HEK293 (cell line): ENCODE data around the gene SMIM41.
A peak's percentile ranks its signal among the peaks of the same experiment; 100 is the strongest.

ENCODE experiments used
- HOXD13 ChIP-seq: sonication (generic); formaldehyde crosslinking; IDR thresholded peaks from 2 replicates; pipeline ENCODE4 v1.8.0; 2022; ENCODE audit warnings: missing genetic modification reagents, borderline replicate concordance
- KLF8 ChIP-seq: fragments of 450-650 bp; formaldehyde crosslinking; IDR thresholded peaks from 2 replicates; pipeline ENCODE4 v1.5.1; 2016; ENCODE audit warnings: missing biosample characterization, missing genetic modification characterization
- OVOL3 ChIP-seq: fragments of 450-650 bp; formaldehyde crosslinking; IDR thresholded peaks from 2 replicates; pipeline ENCODE4 v1.5.1; 2016; ENCODE audit warnings: missing biosample characterization, missing genetic modification characterization
- REPIN1 ChIP-seq: fragments of 450-650 bp; formaldehyde crosslinking; IDR thresholded peaks from 2 replicates; pipeline ENCODE4 v1.5.1; 2017; ENCODE audit warnings: missing biosample characterization, missing genetic modification characterization, low read depth
- SALL2 ChIP-seq: fragments of 450-650 bp; formaldehyde crosslinking; IDR thresholded peaks from 2 replicates; pipeline ENCODE4 v1.5.0; 2017; ENCODE audit warnings: missing biosample characterization, mild to moderate bottlenecking, missing genetic modification characterization, borderline replicate concordance
- SETDB1 ChIP-seq: IDR thresholded peaks from one replicate; pipeline ENCODE4 v1.6.1; 2017; ENCODE audit warnings: mild to moderate bottlenecking, low read length, moderate library complexity, mixed read lengths; ENCODE audit not compliant: insufficient read length
- SP2 ChIP-seq: fragments of 450-650 bp; formaldehyde crosslinking; IDR thresholded peaks from 2 replicates; pipeline ENCODE4 v1.5.1; 2016; ENCODE audit warnings: missing biosample characterization, missing genetic modification characterization
- TRIM28 ChIP-seq: IDR thresholded peaks from 2 replicates; pipeline ENCODE4 v1.6.1; 2011; ENCODE audit warnings: low read length, control low read depth, borderline replicate concordance
- YY2 ChIP-seq: fragments of 450-650 bp; formaldehyde crosslinking; IDR thresholded peaks from 2 replicates; pipeline ENCODE4 v1.5.1; 2016; ENCODE audit warnings: missing biosample characterization, missing genetic modification characterization
- ZFP3 ChIP-seq: fragments of 450-650 bp; formaldehyde crosslinking; IDR thresholded peaks from 2 replicates; pipeline ENCODE4 v1.5.1; 2016; ENCODE audit warnings: low read depth, missing biosample characterization, missing genetic modification characterization
- ZNF112 ChIP-seq: fragments of 450-650 bp; formaldehyde crosslinking; IDR thresholded peaks from 2 replicates; pipeline ENCODE4 v1.5.0; 2017; ENCODE audit warnings: missing biosample characterization, missing genetic modification characterization
- ZNF146 ChIP-seq: fragments of 450-650 bp; formaldehyde crosslinking; IDR thresholded peaks from 2 replicates; pipeline ENCODE4 v1.5.1; 2016; ENCODE audit warnings: missing biosample characterization, missing genetic modification characterization
- ZNF155 ChIP-seq: fragments of 450-650 bp; formaldehyde crosslinking; IDR thresholded peaks from 2 replicates; pipeline ENCODE4 v1.5.1; 2016; ENCODE audit warnings: missing biosample characterization, missing genetic modification characterization
- ZNF157 ChIP-seq: fragments of 450-650 bp; formaldehyde crosslinking; IDR thresholded peaks from 2 replicates; pipeline ENCODE4 v1.5.1; 2016; ENCODE audit warnings: missing biosample characterization, missing genetic modification characterization
- ZNF239 ChIP-seq: fragments of 450-650 bp; formaldehyde crosslinking; IDR thresholded peaks from 2 replicates; pipeline ENCODE4 v1.5.1; 2016; ENCODE audit warnings: missing biosample characterization, missing genetic modification characterization
- ZNF292 ChIP-seq: fragments of 450-650 bp; formaldehyde crosslinking; IDR thresholded peaks from 2 replicates; pipeline ENCODE4 v1.5.1; 2016; ENCODE audit warnings: low read depth, missing biosample characterization, missing genetic modification characterization, borderline replicate concordance
- ZNF311 ChIP-seq: fragments of 450-650 bp; formaldehyde crosslinking; IDR thresholded peaks from 2 replicates; pipeline ENCODE4 v1.5.1; 2017; ENCODE audit warnings: missing biosample characterization, missing genetic modification characterization, borderline replicate concordance
- ZNF423 ChIP-seq: fragments of 450-650 bp; formaldehyde crosslinking; IDR thresholded peaks from 2 replicates; pipeline ENCODE4 v1.5.1; 2016; ENCODE audit warnings: missing biosample characterization, missing genetic modification characterization
- ZNF473 ChIP-seq: fragments of 450-650 bp; formaldehyde crosslinking; IDR thresholded peaks from 2 replicates; pipeline ENCODE4 v1.5.1; 2017; ENCODE audit warnings: missing biosample characterization, missing genetic modification characterization
- ZNF48 ChIP-seq: fragments of 450-650 bp; formaldehyde crosslinking; IDR thresholded peaks from 2 replicates; pipeline ENCODE4 v1.5.1; 2016; ENCODE audit warnings: missing biosample characterization, missing genetic modification characterization
- ZNF521 ChIP-seq: fragments of 450-650 bp; formaldehyde crosslinking; IDR thresholded peaks from 2 replicates; pipeline ENCODE4 v1.5.1; 2017; ENCODE audit warnings: missing biosample characterization, mild to moderate bottlenecking, missing genetic modification characterization
- ZNF549 ChIP-seq: fragments of 450-650 bp; IDR thresholded peaks from 2 replicates; pipeline ENCODE4 v1.5.1; 2018; ENCODE audit warnings: missing biosample characterization, missing genetic modification characterization, mild to moderate bottlenecking, inconsistent platforms, moderate library complexity
- ZNF560 ChIP-seq: fragments of 450-650 bp; formaldehyde crosslinking; IDR thresholded peaks from 2 replicates; pipeline ENCODE4 v1.5.1; 2017; ENCODE audit warnings: missing biosample characterization, missing genetic modification characterization, borderline replicate concordance
- ZNF561 ChIP-seq: fragments of 450-650 bp; IDR thresholded peaks from 2 replicates; pipeline ENCODE4 v1.5.1; 2018; ENCODE audit warnings: missing biosample characterization, missing genetic modification characterization, borderline replicate concordance
- ZNF571 ChIP-seq: fragments of 450-650 bp; formaldehyde crosslinking; IDR thresholded peaks from 2 replicates; pipeline ENCODE4 v1.5.0; 2017; ENCODE audit warnings: missing biosample characterization, missing genetic modification characterization
- ZNF585B ChIP-seq: fragments of 450-650 bp; formaldehyde crosslinking; IDR thresholded peaks from 2 replicates; pipeline ENCODE4 v1.5.1; 2016; ENCODE audit warnings: missing biosample characterization, missing genetic modification characterization
- ZNF596 ChIP-seq: fragments of 450-650 bp; IDR thresholded peaks from 2 replicates; pipeline ENCODE4 v1.5.0; 2018; ENCODE audit warnings: missing biosample characterization, mild to moderate bottlenecking, missing genetic modification characterization, moderate library complexity
- ZNF600 ChIP-seq: fragments of 450-650 bp; formaldehyde crosslinking; IDR thresholded peaks from 2 replicates; pipeline ENCODE4 v1.5.1; 2016; ENCODE audit warnings: missing biosample characterization, missing genetic modification characterization
- ZNF621 ChIP-seq: fragments of 450-650 bp; formaldehyde crosslinking; IDR thresholded peaks from 2 replicates; pipeline ENCODE4 v1.5.1; 2017; ENCODE audit warnings: missing biosample characterization, missing genetic modification characterization
- ZNF658 ChIP-seq: fragments of 450-650 bp; formaldehyde crosslinking; IDR thresholded peaks from 2 replicates; pipeline ENCODE4; 2016; ENCODE audit warnings: missing biosample characterization, missing genetic modification characterization
- ZNF660 ChIP-seq: fragments of 450-650 bp; IDR thresholded peaks from 2 replicates; pipeline ENCODE4 v1.5.1; 2018; ENCODE audit warnings: missing biosample characterization, mild to moderate bottlenecking, missing genetic modification characterization
- ZNF707 ChIP-seq: fragments of 450-650 bp; formaldehyde crosslinking; IDR thresholded peaks from 2 replicates; pipeline ENCODE4 v1.5.1; 2016; ENCODE audit warnings: missing biosample characterization, missing genetic modification characterization
- TF ChIP-seq, protein P1 (sequence below): fragments of 450-650 bp; formaldehyde crosslinking; IDR thresholded peaks from 2 replicates; pipeline ENCODE4 v1.5.1; 2016; ENCODE audit warnings: missing biosample characterization, missing genetic modification characterization
- TF ChIP-seq, protein P2 (sequence below): fragments of 450-650 bp; formaldehyde crosslinking; IDR thresholded peaks from 2 replicates; pipeline ENCODE4 v1.5.1; 2016; ENCODE audit warnings: missing biosample characterization, missing genetic modification characterization
- TF ChIP-seq, protein P3 (sequence below): fragments of 450-650 bp; formaldehyde crosslinking; IDR thresholded peaks from 2 replicates; pipeline ENCODE4 v1.5.1; 2017; ENCODE audit warnings: missing biosample characterization, missing genetic modification characterization
- TF ChIP-seq, protein P4 (sequence below): fragments of 450-650 bp; formaldehyde crosslinking; IDR thresholded peaks from 2 replicates; pipeline ENCODE4 v1.5.1; 2017; ENCODE audit warnings: missing biosample characterization, missing genetic modification characterization

The SMIM41 gene

DNA sequence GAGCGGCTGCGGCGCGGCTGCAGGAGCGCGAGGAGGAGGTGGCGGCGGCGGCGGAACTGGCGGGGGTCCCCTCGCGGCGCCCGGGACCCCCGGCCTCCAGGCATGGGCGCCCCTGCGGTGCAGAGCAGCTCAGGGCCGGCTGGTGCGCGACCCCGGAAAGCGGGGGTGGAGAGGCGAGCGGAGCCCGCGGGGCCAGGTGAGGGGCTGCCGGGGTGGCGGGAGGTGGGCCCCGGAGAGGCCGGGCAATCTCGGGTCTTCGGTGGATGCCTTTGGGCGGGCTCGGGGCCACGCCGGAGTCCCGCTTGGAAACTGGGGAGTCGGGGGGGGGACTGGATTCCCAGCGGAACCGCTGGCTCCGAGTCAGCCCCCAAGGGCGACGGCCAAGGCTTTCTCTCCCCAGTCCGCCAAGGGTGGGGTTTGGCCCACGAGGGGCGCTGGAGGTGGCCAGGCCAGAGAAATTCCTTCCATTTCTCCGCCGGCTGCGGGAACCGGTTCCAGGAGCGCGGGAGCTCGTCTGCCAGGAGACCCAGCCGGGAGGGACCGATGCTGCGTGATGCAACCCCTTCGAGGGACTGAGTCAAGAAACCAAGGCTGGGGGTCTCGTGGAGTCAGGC, 42.1 kb upstream of the SMIM41 start (continued):
- TF ChIP-seq SETDB1: no peak
- no peak for TF ChIP-seq ZNF239 (tag by site-specific recombination)
- TF ChIP-seq ZNF707 (tag by site-specific recombination): no peak
- no peak for TF ChIP-seq ZNF473
- TF ChIP-seq ZNF571 (tag by site-specific recombination): no peak
- TF ChIP-seq, protein P1, sequence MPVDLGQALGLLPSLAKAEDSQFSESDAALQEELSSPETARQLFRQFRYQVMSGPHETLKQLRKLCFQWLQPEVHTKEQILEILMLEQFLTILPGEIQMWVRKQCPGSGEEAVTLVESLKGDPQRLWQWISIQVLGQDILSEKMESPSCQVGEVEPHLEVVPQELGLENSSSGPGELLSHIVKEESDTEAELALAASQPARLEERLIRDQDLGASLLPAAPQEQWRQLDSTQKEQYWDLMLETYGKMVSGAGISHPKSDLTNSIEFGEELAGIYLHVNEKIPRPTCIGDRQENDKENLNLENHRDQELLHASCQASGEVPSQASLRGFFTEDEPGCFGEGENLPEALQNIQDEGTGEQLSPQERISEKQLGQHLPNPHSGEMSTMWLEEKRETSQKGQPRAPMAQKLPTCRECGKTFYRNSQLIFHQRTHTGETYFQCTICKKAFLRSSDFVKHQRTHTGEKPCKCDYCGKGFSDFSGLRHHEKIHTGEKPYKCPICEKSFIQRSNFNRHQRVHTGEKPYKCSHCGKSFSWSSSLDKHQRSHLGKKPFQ: no peak
- no peak for TF ChIP-seq ZNF521 (tag by site-specific recombination)
- TF ChIP-seq SP2 (tag by site-specific recombination): peak; percentile 23; the same call in 1 of the 2 replicates
- TF ChIP-seq SALL2 (tag by site-specific recombination): no peak
- no peak for TF ChIP-seq HOXD13 (CRISPR knock-in tag)
- no peak for TF ChIP-seq ZNF585B (tag by site-specific recombination)
- TF ChIP-seq ZNF112 (tag by site-specific recombination): no peak
- TF ChIP-seq ZNF660 (tag by site-specific recombination): no peak
- TF ChIP-seq ZNF596: no peak
- TF ChIP-seq KLF8: peak; percentile 40
- TF ChIP-seq ZNF292 (tag by site-specific recombination): no peak
- no peak for TF ChIP-seq ZNF48 (tag by site-specific recombination)
- TF ChIP-seq ZNF423: peak; percentile 83; the same call in 1 of the 2 replicates
- TF ChIP-seq ZFP3 (tag by site-specific recombination): no peak
- no peak for TF ChIP-seq TRIM28
- no peak for TF ChIP-seq OVOL3
- TF ChIP-seq, protein P2, sequence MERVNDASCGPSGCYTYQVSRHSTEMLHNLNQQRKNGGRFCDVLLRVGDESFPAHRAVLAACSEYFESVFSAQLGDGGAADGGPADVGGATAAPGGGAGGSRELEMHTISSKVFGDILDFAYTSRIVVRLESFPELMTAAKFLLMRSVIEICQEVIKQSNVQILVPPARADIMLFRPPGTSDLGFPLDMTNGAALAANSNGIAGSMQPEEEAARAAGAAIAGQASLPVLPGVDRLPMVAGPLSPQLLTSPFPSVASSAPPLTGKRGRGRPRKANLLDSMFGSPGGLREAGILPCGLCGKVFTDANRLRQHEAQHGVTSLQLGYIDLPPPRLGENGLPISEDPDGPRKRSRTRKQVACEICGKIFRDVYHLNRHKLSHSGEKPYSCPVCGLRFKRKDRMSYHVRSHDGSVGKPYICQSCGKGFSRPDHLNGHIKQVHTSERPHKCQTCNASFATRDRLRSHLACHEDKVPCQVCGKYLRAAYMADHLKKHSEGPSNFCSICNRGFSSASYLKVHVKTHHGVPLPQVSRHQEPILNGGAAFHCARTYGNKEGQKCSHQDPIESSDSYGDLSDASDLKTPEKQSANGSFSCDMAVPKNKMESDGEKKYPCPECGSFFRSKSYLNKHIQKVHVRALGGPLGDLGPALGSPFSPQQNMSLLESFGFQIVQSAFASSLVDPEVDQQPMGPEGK (tag by site-specific recombination): peak; percentile 84
- no peak for TF ChIP-seq ZNF561 (tag by site-specific recombination)
- no peak for TF ChIP-seq ZNF560
- no peak for TF ChIP-seq ZNF311 (tag by site-specific recombination)
- TF ChIP-seq ZNF157 (tag by site-specific recombination): no peak
- TF ChIP-seq ZNF621: no peak
- TF ChIP-seq ZNF549: no peak
- no peak for TF ChIP-seq REPIN1 (tag by site-specific recombination)
- no peak for TF ChIP-seq YY2 (tag by site-specific recombination)
- TF ChIP-seq ZNF155: no peak
- TF ChIP-seq ZNF146 (tag by site-specific recombination): no peak
- TF ChIP-seq, protein P3, sequence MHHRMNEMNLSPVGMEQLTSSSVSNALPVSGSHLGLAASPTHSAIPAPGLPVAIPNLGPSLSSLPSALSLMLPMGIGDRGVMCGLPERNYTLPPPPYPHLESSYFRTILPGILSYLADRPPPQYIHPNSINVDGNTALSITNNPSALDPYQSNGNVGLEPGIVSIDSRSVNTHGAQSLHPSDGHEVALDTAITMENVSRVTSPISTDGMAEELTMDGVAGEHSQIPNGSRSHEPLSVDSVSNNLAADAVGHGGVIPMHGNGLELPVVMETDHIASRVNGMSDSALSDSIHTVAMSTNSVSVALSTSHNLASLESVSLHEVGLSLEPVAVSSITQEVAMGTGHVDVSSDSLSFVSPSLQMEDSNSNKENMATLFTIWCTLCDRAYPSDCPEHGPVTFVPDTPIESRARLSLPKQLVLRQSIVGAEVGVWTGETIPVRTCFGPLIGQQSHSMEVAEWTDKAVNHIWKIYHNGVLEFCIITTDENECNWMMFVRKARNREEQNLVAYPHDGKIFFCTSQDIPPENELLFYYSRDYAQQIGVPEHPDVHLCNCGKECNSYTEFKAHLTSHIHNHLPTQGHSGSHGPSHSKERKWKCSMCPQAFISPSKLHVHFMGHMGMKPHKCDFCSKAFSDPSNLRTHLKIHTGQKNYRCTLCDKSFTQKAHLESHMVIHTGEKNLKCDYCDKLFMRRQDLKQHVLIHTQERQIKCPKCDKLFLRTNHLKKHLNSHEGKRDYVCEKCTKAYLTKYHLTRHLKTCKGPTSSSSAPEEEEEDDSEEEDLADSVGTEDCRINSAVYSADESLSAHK: no peak
- no peak for TF ChIP-seq ZNF658
- TF ChIP-seq ZNF600 (tag by site-specific recombination): 0 out of 2 replicates have a peak, but pooled peaks have one; percentile 3
- TF ChIP-seq, protein P4, sequence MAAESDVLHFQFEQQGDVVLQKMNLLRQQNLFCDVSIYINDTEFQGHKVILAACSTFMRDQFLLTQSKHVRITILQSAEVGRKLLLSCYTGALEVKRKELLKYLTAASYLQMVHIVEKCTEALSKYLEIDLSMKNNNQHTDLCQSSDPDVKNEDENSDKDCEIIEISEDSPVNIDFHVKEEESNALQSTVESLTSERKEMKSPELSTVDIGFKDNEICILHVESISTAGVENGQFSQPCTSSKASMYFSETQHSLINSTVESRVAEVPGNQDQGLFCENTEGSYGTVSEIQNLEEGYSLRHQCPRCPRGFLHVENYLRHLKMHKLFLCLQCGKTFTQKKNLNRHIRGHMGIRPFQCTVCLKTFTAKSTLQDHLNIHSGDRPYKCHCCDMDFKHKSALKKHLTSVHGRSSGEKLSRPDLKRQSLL (tag by site-specific recombination): no peak
